Hematopoietic multipotent progenitor cell (in vitro differentiated cells): ENCODE measurements around the gene FBXO45. TPM values are rescaled to one million over a fixed set of nuclear protein-coding genes. Genes with fewer than 3 reads are reported as not detected.
A peak's percentile ranks its signal among the peaks of the same experiment; 100 is the strongest.
"Not testable (repeated sequence)": the region's sequence is repeated elsewhere in the genome, so short reads cannot be mapped to it uniquely, and the experiment has no call there.

Experiments used
- DNase-seq, 3 donors: peaks; one replicate each; pipeline ENCODE4 v3.0.0-alpha.2; 2011 to 2015; ENCODE audit warnings: low read depth in 2 of 3, low spot score in 2 of 3
- total RNA-seq: library from RNA; depleted of rRNA; stranded (reverse); fragments of >200 nt; gene quantifications from one replicate; pipeline ENCODE4 v1.2.3, GENCODE V29; 2012

Gene FBXO45
- total RNA-seq, 1 donor, result 4.6 TPM

GRCh38 chr3:196611761-196612483 is 43.5 kb downstream of the FBXO45 start:
- DNase-seq, result peak in 1 of 3 donors; percentile 66

DNA sequence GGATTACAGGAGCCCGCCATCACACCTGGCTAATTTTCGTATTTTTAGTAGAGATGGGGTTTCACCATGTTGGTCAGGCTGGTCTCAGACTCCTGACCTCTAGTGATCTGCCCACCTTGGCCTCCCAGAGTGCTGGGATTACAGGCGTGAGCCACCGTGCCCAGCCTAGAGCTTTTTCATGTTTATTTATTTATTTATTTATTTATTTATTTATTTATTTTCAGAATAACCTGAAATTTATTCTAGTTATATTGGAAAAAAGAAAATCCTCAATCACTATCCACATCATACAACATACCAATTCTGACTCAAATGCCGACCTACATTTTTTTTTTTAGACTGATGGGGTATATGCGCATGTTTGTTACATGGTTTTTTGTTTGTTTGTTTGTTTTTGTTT is 46.8 kb downstream of the FBXO45 start:
- not testable (repeated sequence) for DNase-seq

DNA sequence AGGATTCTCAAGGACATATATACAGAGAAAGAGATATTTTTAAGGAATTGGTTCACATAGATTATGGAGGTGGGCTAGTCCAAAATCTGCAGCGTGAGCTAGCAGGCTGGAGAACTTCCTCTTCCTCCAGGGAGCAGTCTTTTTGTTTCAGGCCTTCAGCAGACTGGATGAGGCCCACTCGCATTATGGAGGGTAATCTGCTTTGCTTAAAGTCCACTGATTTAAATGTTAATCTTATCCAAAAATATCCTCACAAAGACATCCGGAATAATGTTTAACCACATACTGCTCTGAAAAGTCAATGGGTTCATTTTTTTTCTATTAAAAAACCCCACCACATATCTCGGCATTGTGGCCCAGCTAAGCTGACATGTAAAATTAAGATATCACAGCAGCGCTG is 48.8 kb downstream of the FBXO45 start:
- DNase-seq, result peak in 1 of 3 donors; percentile 56

DNA sequence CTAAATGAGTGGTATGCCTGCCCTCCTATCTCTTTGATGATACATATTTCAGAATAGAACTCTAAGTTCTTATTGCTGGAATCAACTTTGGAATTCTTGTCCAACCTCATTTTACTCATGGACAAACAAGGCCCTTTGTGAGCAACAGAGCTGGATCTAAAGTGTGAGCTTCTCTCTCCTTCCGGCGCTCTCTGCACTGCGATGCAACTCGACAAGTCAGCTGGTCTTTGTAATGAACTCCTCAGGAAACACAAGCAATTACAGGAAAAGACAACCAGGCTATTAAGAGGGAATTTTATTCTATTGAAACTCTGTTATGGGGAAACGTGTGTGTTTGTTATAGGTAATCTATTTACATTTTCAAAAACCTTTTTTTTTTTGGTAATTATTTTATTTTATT is 50.8 kb downstream of the FBXO45 start:
- no peak for DNase-seq

- not testable (repeated sequence) for DNase-seq
These were observed 51.2 kb downstream of the FBXO45 start for GRCh38 chr3:196619627-196620026.

DNA sequence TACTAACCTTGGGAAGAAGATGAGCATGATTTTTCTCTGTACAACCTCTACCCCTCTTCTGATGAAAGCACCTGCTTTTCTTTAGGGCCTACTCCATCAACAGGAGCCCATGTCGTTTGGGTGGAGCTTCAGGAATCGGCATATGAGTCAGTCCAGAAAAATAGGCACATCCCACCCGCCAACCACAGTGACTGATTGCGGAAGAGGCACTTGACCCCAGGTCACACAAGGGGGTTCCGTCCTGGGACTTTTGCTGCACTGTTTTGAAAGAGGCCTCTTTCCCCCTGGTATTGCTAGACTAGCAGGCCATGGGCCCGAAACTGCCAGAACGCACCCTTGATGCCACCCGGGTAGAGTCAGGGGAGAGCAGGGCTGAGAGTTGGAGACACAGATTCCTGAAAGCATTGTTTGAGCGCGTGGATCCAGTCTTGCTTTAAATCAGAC is 51.7 kb downstream of the FBXO45 start:
- DNase-seq, result peak in 2 of 3 donors; percentile 83 to 88

DNA sequence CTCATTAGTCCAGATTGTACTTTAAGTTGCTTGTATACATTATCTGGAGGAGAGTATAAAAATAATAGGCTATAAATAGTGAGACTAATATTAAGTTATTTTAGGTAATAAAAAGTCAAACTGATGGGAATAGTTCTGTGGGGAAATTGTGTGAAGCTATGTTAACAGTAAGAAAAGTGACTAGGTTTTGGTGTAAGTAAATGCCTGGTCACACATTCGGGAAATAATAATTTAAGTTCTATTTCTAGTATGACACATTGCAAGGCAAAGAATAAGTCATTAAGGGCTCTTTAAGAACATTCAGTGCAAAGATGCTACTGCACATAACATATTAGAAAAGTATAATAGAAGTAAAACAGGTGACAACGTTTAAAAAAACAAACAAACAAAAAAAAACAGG is 52.2 kb downstream of the FBXO45 start:
- no peak for DNase-seq

- DNase-seq, result no peak
These were observed 53.2 kb downstream of the FBXO45 start for GRCh38 chr3:196621611-196622010.

- DNase-seq, result peak in 2 of 3 donors; percentile 81 to 88
These were observed 55.8 kb downstream of the FBXO45 start for GRCh38 chr3:196624067-196624790.

DNA sequence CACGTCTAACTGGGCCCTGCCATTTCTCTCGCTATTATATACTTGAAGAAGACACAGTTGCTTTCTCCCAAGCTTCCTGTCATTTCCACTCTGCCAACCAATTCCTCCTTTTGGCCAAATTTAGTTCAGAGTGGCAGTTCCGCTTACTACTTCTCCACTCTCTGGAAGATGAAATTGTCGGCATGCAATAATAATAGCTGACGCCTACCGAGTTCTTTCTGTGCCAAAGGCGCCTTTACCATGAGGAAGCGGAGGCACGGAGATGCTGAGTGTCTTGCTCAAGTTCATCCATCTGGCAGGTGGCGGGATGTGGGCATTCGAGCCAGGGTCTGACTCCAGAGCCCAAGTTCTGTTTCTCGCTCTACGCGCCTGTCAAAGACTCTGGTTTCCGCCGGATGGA is 56.4 kb downstream of the FBXO45 start:
- DNase-seq, result no peak

- DNase-seq, result no peak
These were observed 56.9 kb downstream of the FBXO45 start for GRCh38 chr3:196625331-196625730.

- DNase-seq, result no peak
These were observed 59.4 kb downstream of the FBXO45 start for GRCh38 chr3:196627918-196628231.

DNA sequence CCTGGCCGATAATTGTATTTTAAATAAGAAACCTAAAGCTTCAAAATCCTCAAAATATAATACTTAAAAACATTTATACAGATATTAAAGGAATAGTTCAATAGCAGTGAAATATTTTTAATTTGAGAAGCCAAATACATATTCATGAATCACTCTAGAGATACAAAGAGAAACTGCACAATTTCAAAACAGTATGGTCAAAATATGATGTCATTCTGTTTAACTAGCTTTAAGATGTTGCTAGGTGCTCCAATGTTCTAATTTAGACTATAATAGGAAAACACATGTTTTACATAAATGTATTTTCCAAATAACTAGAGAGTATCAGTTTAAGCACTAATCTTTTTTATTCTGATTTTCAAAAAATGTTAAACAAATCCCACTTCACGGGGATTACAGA is 60.8 kb downstream of the FBXO45 start:
- DNase-seq, result no peak

DNA sequence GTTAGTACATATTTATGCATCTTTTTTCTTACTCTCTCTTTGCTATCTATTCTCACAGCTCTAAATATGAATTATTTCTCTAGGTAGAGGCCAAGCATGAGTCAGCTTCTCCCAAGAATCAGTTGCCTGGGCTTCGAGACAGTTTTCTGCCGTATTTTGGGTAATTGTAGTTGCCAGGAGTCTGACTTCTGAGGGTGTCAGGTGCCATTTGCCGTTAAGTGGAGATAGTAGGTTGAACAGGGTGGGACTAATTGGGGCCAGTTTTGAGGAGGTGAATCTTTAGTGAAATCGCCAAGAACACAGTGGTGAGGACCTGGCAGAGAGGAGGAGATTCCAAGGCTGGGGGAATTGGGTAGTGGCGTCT is 63.2 kb downstream of the FBXO45 start:
- peak in 2 of 3 donors; percentile 61 to 68 for DNase-seq

DNA sequence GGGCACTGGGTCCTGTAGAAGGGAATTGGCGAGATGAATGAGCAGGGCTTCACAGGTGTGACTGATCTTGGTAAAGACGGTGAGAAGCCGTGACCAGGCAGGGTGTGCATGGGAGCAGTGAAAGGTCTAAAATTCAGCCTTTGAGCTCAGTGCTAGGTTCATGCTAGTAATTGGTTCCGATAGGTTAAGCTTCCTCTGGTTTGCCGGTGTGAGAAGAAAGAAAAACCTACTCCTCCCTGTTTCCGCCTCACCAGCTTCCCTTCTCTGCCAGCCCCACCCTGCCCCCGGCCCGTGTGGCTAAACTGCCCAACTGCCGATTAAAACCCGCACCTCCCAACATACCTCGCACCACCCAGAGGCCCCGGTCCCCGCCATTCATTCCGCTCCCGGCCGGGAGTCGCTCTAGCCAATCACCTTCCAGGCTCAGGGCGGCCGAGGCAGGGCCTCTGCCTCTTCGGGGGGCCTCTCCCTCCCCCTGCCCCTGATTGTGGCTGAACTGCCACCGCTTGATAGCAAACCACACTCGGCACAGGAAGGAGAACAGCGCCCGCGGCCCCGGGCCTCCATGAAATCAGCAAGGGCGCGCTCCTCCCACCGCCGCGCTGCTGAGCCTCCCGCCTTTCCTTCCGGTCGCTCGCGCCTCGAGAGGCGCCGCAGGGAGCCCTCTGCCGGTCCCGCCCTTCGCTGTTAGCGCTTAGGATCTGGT is 63.7 kb downstream of the FBXO45 start:
- peak; percentile 79 to 100 (median 99) for DNase-seq

GRCh38 chr3:196633555-196634151 is 65.2 kb downstream of the FBXO45 start:
- no peak for DNase-seq

GRCh38 chr3:196634224-196634623 is 65.8 kb downstream of the FBXO45 start:
- DNase-seq, result no peak

DNA sequence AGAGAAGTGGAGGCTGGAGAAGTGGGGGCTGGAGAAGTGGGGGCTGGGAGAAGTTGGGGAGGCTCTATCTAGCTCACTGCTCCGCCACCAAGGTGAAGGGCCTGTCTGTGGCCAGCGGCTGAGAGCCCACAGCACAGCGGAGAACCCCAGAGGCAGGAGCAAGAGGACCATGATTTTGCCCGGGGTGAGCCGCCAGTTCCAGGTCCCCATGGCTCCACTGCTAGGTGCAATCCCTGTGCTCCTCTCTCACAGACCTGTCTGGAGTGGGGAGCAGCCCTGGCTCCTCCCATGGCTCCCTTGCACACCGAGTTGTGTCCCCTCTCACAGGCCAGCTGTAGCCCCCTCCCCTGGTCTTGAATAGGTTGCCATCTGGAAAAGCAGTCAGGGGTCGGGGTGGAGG is 66.4 kb downstream of the FBXO45 start:
- no peak for DNase-seq

- peak in 1 of 3 donors; percentile 30 for DNase-seq
These were observed 68.2 kb downstream of the FBXO45 start for GRCh38 chr3:196636369-196637349.

- DNase-seq, result not testable (repeated sequence)
These were observed 69.5 kb downstream of the FBXO45 start for GRCh38 chr3:196637941-196638340.
